HG03025 (cell line): ENCODE data around the gene CASK.

ENCODE experiments used
- ATAC-seq: cut with Tn5 transposase; IDR thresholded peaks from one replicate; pipeline ENCODE4 v1.9.1; 2021; ENCODE audit warnings: mild to moderate bottlenecking, moderate library complexity; ENCODE audit not compliant: unreplicated experiment, low FRiP score

The CASK gene

GRCh38 chrX:41599507-41599906 is 323.8 kb downstream of the CASK start:
- no peak for ATAC-seq

- ATAC-seq, result peak; percentile 83
Measured at GRCh38 chrX:41596596-41596995, 326.8 kb downstream of the CASK start.

- no peak for ATAC-seq
Measured at GRCh38 chrX:41594634-41595033, 328.7 kb downstream of the CASK start.

- ATAC-seq, result no peak
Measured at GRCh38 chrX:41591906-41592305, 331.4 kb downstream of the CASK start.

- no peak for ATAC-seq
Measured at GRCh38 chrX:41590641-41591040, 332.7 kb downstream of the CASK start.

GRCh38 chrX:41589634-41590270 is 333.6 kb downstream of the CASK start:
- no peak for ATAC-seq

GRCh38 chrX:41588271-41588670 is 335.1 kb downstream of the CASK start:
- ATAC-seq, result no peak

- ATAC-seq, result no peak
Measured at GRCh38 chrX:41580423-41581064, 342.8 kb downstream of the CASK start.

- no peak for ATAC-seq
Measured at GRCh38 chrX:41563876-41564275, 359.5 kb downstream of the CASK start.

- ATAC-seq, result no peak
Measured at GRCh38 chrX:41561045-41561444, 362.3 kb downstream of the CASK start.

GRCh38 chrX:41559235-41560052 is 363.9 kb downstream of the CASK start:
- no peak for ATAC-seq

- no peak for ATAC-seq
Measured at GRCh38 chrX:41558531-41558930, 364.8 kb downstream of the CASK start.

- ATAC-seq, result no peak
Measured at GRCh38 chrX:41556958-41557357, 366.4 kb downstream of the CASK start.

- no peak for ATAC-seq
Measured at GRCh38 chrX:41553688-41554087, 369.7 kb downstream of the CASK start.

GRCh38 chrX:41548411-41548810 is 374.9 kb downstream of the CASK start:
- ATAC-seq, result no peak

- no peak for ATAC-seq
Measured at GRCh38 chrX:41543668-41544067, 379.7 kb downstream of the CASK start.

GRCh38 chrX:41543025-41543424 is 380.3 kb downstream of the CASK start:
- ATAC-seq, result no peak

GRCh38 chrX:41542536-41542935 is 380.8 kb downstream of the CASK start:
- no peak for ATAC-seq

- ATAC-seq, result no peak
Measured at GRCh38 chrX:41542135-41542534, 381.2 kb downstream of the CASK start.

GRCh38 chrX:41541386-41541785 is 382.0 kb downstream of the CASK start:
- no peak for ATAC-seq

GRCh38 chrX:41538707-41539106 is 384.6 kb downstream of the CASK start:
- ATAC-seq, result no peak

GRCh38 chrX:41530085-41530484 is 393.3 kb downstream of the CASK start:
- no peak for ATAC-seq
